GM21619 (cell line): ENCODE measurements around the gene CLDN5.

Experiments used
- ATAC-seq: cut with Tn5 transposase; IDR thresholded peaks from one replicate; pipeline ENCODE4 v1.9.1; 2021; ENCODE audit not compliant: unreplicated experiment

Gene CLDN5

DNA sequence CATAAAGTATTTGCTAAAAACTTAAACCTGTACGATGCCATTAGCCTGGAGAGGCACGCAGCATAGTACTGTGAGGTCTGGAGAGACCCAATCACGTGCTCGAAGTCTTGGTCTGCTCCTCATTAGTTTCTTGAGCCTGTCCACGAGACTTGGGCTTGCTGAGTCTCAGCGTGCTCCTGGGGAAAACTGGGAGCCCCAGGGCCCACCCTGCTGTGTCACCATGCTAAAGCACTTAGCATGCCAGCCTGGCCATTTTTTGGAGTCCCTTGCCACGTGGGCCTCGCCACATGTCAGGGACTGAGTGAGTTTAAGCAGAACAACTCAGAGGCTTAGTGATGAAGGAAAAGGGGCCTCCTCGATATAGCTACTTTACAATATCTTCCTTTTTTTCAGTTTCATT is 41.9 kb downstream of the CLDN5 start:
- no peak for ATAC-seq

DNA sequence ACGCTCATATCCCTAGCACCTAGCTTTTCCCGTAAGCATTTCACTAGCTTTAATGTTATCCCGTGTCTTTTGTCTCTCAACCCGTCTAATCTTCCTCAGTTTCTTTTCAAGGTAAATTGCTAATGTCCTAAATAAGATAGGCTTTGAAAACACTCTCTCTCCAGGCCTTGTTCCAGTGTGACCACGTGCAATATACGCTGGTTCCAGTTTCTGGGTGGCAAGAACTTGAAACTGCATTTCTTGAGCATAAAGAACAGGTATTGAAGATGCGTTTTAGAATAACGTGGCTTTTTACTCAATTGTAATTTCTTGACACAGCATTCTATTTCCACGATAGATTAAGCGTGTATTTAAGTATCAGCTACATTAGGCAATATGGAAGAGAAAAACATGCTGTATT is 43.4 kb downstream of the CLDN5 start:
- ATAC-seq, result no peak

DNA sequence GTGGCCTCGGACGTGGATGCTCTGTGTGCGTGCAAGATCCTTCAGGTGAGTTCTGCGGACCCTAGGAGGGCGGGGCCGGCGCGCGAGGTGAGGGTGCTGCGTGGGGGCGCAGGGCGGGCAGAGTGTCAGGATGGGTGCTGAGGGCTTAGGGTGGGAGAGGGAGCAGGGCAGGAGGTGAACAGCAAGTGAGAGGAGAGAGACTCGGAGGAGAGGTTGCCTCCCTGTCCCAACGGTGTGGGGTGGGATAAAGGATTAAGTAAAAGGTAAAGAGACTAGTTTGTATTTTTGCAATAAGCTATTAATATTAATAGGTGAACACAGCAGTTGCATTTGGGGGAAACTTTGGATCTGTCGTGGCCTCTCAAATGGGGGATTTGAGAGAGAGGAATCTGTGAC is 44.0 kb downstream of the CLDN5 start:
- peak; percentile 3 for ATAC-seq

DNA sequence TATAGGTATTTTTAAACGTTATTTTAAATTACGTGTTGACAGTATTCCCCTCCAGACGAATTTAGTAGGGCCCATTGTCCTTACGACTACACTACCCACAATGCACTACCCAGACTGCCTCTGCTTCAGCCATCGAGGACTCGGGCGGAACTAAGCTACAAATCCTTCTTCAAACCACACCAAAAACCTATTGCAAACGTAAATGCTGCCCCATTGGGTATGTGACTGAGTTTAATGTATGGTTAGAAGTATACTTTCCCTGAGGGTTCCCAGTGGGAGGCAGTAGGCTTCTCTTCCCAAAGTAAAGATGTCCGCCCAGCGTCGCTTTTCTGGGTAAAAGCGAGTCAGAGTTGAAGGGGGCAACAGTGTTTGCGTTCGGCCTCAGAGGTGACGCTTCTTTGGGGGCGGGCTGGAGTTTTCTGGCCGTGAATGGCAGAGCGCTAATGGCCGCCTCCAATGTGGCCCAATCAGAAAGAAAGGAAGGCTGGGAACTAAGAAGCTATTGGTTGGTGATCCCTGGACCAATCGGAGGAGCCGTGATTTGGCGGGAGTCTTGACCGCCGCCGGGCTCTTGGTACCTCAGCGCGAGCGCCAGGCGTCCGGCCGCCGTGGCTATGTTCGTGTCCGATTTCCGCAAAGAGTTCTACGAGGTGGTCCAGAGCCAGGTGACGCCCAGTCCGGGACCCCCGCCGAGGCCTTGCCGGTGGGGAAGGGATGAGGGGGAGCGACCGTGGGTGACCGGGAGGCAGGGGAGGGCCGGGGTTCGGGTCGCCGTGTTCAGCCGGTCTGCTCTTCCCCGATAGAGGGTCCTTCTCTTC is 44.6 kb downstream of the CLDN5 start, which contains the start of gene CDC45:
Gene CDC45 (plus strand): TSS at position 566 of the 818 bp plus-strand sequence. CDS start 49 bp downstream, at position 615.
- peak; percentile 80 for ATAC-seq

DNA sequence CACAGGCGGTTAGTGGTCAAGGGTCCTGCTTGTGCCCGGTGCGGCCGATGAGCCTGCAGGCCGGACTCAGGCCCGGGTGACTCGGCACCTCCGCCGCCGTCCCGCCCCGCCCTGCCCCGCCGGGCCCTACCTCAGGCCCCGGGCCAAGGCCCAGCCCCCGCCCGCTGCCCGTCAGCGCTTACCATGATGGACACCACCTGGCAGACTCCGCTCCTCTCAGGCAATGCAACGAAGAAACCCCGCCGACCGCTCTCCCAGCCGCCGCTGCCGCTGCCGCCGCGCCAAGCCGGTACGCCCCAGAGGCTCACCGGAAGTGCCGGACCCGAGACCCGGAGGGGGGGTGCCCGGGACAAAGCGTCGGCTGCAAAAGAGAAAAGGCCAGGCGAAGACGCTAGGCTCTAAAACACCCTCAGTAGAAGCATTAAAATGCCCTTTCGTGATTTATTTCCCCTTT is 45.3 kb downstream of the CLDN5 start, which contains the start of gene UFD1:
Gene UFD1 (minus strand): TSS at position 293 of the 454 bp plus-strand sequence. CDS start 108 bp downstream, at position 185.
- peak; percentile 45 for ATAC-seq

DNA sequence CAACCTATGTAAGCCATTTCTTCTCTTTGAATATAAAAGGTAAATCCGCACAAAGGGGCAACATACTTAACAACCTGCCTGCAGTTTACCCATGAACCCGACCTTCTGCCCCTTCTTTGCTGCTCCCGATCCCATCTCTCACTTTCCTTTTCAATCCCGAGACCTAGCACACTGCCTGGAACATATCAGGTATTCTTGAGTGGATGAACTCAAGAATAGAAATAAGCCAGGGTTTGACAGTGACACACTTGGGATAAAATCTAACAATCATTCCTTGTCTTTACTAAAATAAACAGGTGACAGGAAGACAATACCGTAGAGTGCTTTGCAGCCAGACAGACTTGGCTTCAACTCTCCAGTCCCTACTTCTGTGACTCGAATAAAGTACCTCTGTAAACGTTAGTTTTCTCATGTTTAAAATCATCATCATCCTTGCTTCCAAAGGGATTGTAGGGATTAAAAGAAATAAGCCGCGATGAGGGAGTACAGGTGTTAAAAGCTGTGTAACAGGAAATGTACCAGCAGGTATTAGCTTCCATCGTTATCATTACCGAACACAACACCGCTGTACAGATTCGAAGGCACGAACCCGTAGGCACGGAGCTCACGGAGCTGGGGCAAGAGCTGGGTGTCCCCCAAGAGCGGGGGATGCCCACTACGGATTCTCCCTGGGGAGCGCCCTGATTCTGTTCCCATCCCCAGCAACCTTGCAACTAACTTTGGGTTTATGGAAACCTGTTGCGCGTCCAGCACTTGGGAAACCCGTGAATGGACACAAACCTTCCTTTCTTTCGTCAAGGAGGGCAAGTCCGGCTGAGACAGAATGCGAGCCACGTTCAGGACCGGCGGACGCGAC is 45.9 kb downstream of the CLDN5 start:
- ATAC-seq, result peak; percentile 1

DNA sequence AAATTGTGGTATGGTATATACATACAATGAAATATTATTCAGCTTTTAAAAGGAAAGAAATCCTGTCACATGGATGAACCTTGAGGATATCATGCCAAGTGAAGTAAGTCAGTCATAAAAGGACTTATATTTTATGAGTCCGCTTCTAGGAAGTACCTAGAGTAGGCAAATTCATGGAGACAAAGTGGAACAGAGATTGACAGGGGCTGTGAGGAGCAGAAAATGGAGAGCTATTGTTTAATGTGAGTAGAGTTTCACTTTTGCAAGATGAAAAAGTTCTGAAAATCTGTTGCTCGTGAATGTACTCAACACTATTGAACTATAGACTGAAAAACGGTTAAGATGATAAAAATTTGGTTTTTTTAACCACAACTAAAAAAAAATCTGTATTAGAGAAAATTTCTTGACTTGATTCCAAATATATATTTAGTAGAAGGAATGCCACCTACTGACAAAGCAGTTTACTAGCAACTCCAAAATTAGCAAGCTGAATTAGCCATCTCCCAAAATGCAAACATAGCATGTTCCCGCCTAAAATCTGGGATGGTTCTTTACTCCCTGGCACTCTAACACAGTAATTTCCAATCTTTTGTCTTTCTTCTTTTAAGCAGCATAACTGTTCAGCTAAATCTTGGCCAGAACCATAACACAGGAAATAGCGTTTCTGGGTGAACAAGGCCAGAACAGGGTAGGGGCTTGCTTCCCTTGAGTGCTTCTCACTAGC is 46.7 kb downstream of the CLDN5 start:
- no peak for ATAC-seq

DNA sequence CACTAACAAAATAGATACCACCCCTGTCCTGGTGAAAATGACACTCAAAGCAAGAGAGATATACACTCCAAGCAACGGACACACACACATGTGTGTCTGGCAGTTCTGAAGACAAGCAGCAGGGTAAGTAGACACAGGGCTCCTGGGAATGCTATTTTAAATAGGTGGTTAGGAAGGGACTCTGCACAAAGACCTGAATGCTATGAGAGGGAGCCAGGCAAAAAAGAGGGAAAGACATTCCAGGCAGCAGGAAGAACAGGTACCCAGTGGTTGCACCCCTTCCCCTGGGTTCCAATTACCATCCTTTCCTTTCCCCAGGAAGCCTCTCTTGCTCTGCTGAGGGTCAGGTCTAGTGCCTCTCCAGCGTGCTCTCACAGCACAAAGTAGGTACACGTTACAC is 48.2 kb downstream of the CLDN5 start:
- ATAC-seq, result no peak

DNA sequence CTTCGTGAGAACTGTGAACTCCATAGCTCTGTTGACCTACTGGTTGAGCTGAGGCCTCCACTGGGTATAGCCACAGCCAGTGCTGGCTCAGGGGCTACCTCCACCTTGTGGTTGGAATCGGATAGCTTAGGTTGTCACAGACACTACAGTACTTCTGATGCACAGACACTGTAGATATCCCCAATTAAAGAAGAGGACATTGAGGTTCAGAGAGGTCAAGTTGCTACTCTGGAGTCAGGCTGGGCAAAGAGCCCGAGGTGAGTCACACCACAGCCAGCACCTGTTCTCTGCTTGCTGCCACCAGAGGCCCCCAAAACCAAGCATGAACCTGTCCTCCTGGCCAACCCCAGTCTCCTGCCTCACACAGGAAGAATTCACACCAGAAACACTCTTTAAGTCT is 50.6 kb downstream of the CLDN5 start:
- ATAC-seq, result no peak
